HG03571 (cell line): ENCODE data around the gene NUDT9.

ENCODE experiments used
- ATAC-seq: cut with Tn5 transposase; IDR thresholded peaks from one replicate; pipeline ENCODE4 v1.9.1; 2021; ENCODE audit not compliant: unreplicated experiment

Gene NUDT9

GRCh38 chr4:87502580-87503238 lies 80.3 kb downstream of the NUDT9 start:
- ATAC-seq, result no peak

GRCh38 chr4:87505862-87506261 lies 83.5 kb downstream of the NUDT9 start:
- ATAC-seq, result no peak

GRCh38 chr4:87506974-87507701 lies 84.8 kb downstream of the NUDT9 start:
- ATAC-seq, result no peak
